HEK293 (cell line): Measurements from ENCODE around the gene WDFY3.

Source experiments
- CTCF ChIA-PET: fragments of 350-600 bp; formaldehyde crosslinking; extraction: SDS; loops from one replicate; lab custom pipeline; 2021; ENCODE audit warnings: antibody characterized with exemption; lab: Yijun Ruan, JAX
- POLR2A ChIA-PET: fragments of 300-600 bp; formaldehyde crosslinking; extraction: SDS; loops from one replicate; lab custom pipeline; 2020; ENCODE audit warnings: antibody characterized with exemption, inconsistent platforms; lab: Yijun Ruan, JAX
- H3K27ac ChIP-seq: fragments of 200-500 bp; sonication (Bioruptor generic); 2 replicates; pipeline ENCODE4 v1.5.1; 2014; ENCODE audit warnings: low read depth, low read length, control low read depth, inconsistent platforms; ENCODE audit errors: extremely low read depth
- H3K36me3 ChIP-seq, 2 experiments: fragments of 200-500 bp in 1 of 2; sonication (Bioruptor generic) in 1 of 2; 1 replicate in 1 of 2; 2 replicates in 1 of 2; pipeline ENCODE4 v1.5.1; 2014 to 2017; ENCODE audit warnings: inconsistent platforms in 2 of 2, low read length in 2 of 2; ENCODE audit not compliant: control insufficient read depth in 2 of 2, insufficient read depth in 1 of 2
- H3K4me1 ChIP-seq: fragments of 200-500 bp; sonication (Bioruptor generic); 2 replicates; pipeline ENCODE4 v1.5.1; 2014; ENCODE audit warnings: mild to moderate bottlenecking, low read length, inconsistent platforms; ENCODE audit not compliant: control insufficient read depth, insufficient read depth
- H3K4me3 ChIP-seq: 2 replicates; pipeline ENCODE4 v1.5.1; 2011; ENCODE audit warnings: low read depth, mild to moderate bottlenecking, control low read depth, low read length, moderate library complexity
- H3K9me3 ChIP-seq: fragments of 200-500 bp; sonication (Bioruptor generic); 2 replicates; pipeline ENCODE4 v1.5.1; 2014; ENCODE audit warnings: low read depth, low read length, inconsistent platforms; ENCODE audit not compliant: control insufficient read depth, insufficient read depth
- MZF1 ChIP-seq: fragments of 450-650 bp; formaldehyde crosslinking; IDR thresholded peaks from 2 replicates; pipeline ENCODE4 v1.5.1; 2017; ENCODE audit warnings: missing biosample characterization, missing genetic modification characterization, borderline replicate concordance
- WT1 ChIP-seq: fragments of 450-650 bp; formaldehyde crosslinking; IDR thresholded peaks from 2 replicates; pipeline ENCODE4 v1.5.1; 2016; ENCODE audit warnings: missing biosample characterization, missing genetic modification characterization
- ZBTB20 ChIP-seq: fragments of 450-650 bp; formaldehyde crosslinking; IDR thresholded peaks from 2 replicates; pipeline ENCODE4 v1.5.1; 2016; ENCODE audit warnings: missing biosample characterization, missing genetic modification characterization
- ZNF248 ChIP-seq: fragments of 450-650 bp; formaldehyde crosslinking; IDR thresholded peaks from 2 replicates; pipeline ENCODE4 v1.5.1; 2017; ENCODE audit warnings: missing biosample characterization, missing genetic modification characterization
- ZNF335 ChIP-seq: fragments of 450-650 bp; formaldehyde crosslinking; conservative IDR thresholded peaks from 2 replicates; pipeline ENCODE4 v1.5.1; 2016; ENCODE audit warnings: missing biosample characterization, missing genetic modification characterization
- ZNF473 ChIP-seq: fragments of 450-650 bp; formaldehyde crosslinking; IDR thresholded peaks from 2 replicates; pipeline ENCODE4 v1.5.1; 2017; ENCODE audit warnings: missing biosample characterization, missing genetic modification characterization
- ZNF48 ChIP-seq: fragments of 450-650 bp; formaldehyde crosslinking; IDR thresholded peaks from 2 replicates; pipeline ENCODE4 v1.5.1; 2016; ENCODE audit warnings: missing biosample characterization, missing genetic modification characterization
- ZNF518A ChIP-seq: fragments of 450-650 bp; formaldehyde crosslinking; conservative IDR thresholded peaks from 2 replicates; pipeline ENCODE4 v1.5.1; 2016; ENCODE audit warnings: low read depth, missing biosample characterization, missing genetic modification characterization
- ZNF521 ChIP-seq: fragments of 450-650 bp; formaldehyde crosslinking; IDR thresholded peaks from 2 replicates; pipeline ENCODE4 v1.5.1; 2017; ENCODE audit warnings: missing biosample characterization, mild to moderate bottlenecking, missing genetic modification characterization
- ZNF658 ChIP-seq: fragments of 450-650 bp; formaldehyde crosslinking; IDR thresholded peaks from 2 replicates; pipeline ENCODE4; 2016; ENCODE audit warnings: missing biosample characterization, missing genetic modification characterization
- ZNF677 ChIP-seq: fragments of 450-650 bp; IDR thresholded peaks from 2 replicates; pipeline ENCODE4 v1.5.0; 2018; ENCODE audit warnings: missing biosample characterization, mild to moderate bottlenecking, missing genetic modification characterization, moderate library complexity
- ZNF692 ChIP-seq: fragments of 450-650 bp; formaldehyde crosslinking; IDR thresholded peaks from 2 replicates; pipeline ENCODE4 v1.5.1; 2016; ENCODE audit warnings: missing biosample characterization, missing genetic modification characterization
- ZNF707 ChIP-seq: fragments of 450-650 bp; formaldehyde crosslinking; IDR thresholded peaks from 2 replicates; pipeline ENCODE4 v1.5.1; 2016; ENCODE audit warnings: missing biosample characterization, missing genetic modification characterization
- ZNF76 ChIP-seq: fragments of 450-650 bp; formaldehyde crosslinking; IDR thresholded peaks from 2 replicates; pipeline ENCODE4; 2016; ENCODE audit warnings: low read depth, missing biosample characterization, missing genetic modification characterization, borderline replicate concordance
- ZNF776 ChIP-seq: fragments of 450-650 bp; formaldehyde crosslinking; IDR thresholded peaks from 2 replicates; pipeline ENCODE4 v1.5.0; 2017; ENCODE audit warnings: missing biosample characterization, missing genetic modification characterization, borderline replicate concordance
- ZSCAN16 ChIP-seq: fragments of 450-650 bp; formaldehyde crosslinking; IDR thresholded peaks from 2 replicates; pipeline ENCODE4 v1.5.1; 2016; ENCODE audit warnings: missing biosample characterization, missing genetic modification characterization
- TF ChIP-seq, protein P1 (sequence below): fragments of 450-650 bp; formaldehyde crosslinking; IDR thresholded peaks from 2 replicates; pipeline ENCODE4 v1.5.1; 2017; ENCODE audit warnings: missing biosample characterization, missing genetic modification characterization
- TF ChIP-seq, protein P2 (sequence below): fragments of 450-650 bp; formaldehyde crosslinking; IDR thresholded peaks from 2 replicates; pipeline ENCODE4 v1.5.1; 2017; ENCODE audit warnings: missing biosample characterization, missing genetic modification characterization
- TF ChIP-seq, protein P3 (sequence below): fragments of 450-650 bp; formaldehyde crosslinking; IDR thresholded peaks from 2 replicates; pipeline ENCODE4 v1.5.1; 2016; ENCODE audit warnings: missing biosample characterization, missing genetic modification characterization

Gene WDFY3

DNA sequence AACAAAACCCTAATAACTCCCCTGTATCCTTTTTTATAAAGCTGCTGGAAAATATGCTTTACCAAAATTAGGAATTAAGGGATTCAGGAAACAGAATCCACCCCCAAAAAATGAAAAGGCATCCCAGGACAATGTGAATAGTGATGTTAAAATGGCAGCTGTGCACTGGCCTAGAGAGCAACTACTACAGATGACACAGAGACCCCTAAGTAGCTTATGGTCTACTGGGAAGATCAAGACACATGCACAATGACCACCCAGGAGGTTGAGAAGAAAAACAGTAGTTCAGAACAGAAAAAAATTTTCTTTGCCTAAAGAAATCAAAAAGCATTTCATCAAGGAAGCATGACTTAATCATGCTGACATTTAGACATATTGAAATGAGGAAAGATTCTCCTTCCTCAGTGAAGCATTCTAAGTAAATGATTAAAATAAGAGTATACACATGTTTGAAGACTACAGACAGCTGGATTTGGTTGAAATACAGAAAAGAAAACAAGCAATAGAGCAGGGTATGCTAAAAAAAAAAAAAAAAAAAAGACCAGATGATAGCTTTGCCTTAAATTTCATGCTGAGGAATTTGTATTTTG is 117.3 kb downstream of the WDFY3 start:
- CTCF ChIA-PET: no interaction called here
- Histone ChIP-seq H3K4me1 (peaks cover 4% of the 10 kb centered on the region), H3K9me3 (no peaks in the 10 kb centered on the region), H3K36me3 (peaks cover 0 to 18% of the 10 kb centered on the region in 2 experiments; a peak in 1 of 3 replicates), H3K4me3 (no peak overlapping the region), H3K27ac (no peak overlapping the region)
- POLR2A ChIA-PET: interaction anchor here (0.7 to 1.9 kb wide), 2 partner anchors 45 to 117 kb away, joined by 5 to 6 read pairs; partner anchors contain the start of gene WDFY3
- TF ChIP-seq ZNF473 (tag by site-specific recombination): no peak
- no peak for TF ChIP-seq ZNF776 (tag by site-specific recombination)
- TF ChIP-seq, protein P1, sequence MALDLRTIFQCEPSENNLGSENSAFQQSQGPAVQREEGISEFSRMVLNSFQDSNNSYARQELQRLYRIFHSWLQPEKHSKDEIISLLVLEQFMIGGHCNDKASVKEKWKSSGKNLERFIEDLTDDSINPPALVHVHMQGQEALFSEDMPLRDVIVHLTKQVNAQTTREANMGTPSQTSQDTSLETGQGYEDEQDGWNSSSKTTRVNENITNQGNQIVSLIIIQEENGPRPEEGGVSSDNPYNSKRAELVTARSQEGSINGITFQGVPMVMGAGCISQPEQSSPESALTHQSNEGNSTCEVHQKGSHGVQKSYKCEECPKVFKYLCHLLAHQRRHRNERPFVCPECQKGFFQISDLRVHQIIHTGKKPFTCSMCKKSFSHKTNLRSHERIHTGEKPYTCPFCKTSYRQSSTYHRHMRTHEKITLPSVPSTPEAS (tag by site-specific recombination): no peak
- no peak for TF ChIP-seq ZNF658 (tag by site-specific recombination)
- no peak for TF ChIP-seq ZBTB20
- TF ChIP-seq ZNF76 (tag by site-specific recombination): no peak
- TF ChIP-seq WT1 (tag by site-specific recombination): no peak
- no peak for TF ChIP-seq ZNF692 (tag by site-specific recombination)
- no peak for TF ChIP-seq ZNF248 (tag by site-specific recombination)
- no peak for TF ChIP-seq MZF1 (tag by site-specific recombination)
- TF ChIP-seq ZNF48: no peak
- no peak for TF ChIP-seq ZSCAN16 (tag by site-specific recombination)
- TF ChIP-seq, protein P2, sequence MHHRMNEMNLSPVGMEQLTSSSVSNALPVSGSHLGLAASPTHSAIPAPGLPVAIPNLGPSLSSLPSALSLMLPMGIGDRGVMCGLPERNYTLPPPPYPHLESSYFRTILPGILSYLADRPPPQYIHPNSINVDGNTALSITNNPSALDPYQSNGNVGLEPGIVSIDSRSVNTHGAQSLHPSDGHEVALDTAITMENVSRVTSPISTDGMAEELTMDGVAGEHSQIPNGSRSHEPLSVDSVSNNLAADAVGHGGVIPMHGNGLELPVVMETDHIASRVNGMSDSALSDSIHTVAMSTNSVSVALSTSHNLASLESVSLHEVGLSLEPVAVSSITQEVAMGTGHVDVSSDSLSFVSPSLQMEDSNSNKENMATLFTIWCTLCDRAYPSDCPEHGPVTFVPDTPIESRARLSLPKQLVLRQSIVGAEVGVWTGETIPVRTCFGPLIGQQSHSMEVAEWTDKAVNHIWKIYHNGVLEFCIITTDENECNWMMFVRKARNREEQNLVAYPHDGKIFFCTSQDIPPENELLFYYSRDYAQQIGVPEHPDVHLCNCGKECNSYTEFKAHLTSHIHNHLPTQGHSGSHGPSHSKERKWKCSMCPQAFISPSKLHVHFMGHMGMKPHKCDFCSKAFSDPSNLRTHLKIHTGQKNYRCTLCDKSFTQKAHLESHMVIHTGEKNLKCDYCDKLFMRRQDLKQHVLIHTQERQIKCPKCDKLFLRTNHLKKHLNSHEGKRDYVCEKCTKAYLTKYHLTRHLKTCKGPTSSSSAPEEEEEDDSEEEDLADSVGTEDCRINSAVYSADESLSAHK (tag by site-specific recombination): no peak
- TF ChIP-seq ZNF335 (tag by site-specific recombination): no peak

- TF ChIP-seq ZNF521: no peak
- TF ChIP-seq ZNF677: no peak
- TF ChIP-seq, protein P3, sequence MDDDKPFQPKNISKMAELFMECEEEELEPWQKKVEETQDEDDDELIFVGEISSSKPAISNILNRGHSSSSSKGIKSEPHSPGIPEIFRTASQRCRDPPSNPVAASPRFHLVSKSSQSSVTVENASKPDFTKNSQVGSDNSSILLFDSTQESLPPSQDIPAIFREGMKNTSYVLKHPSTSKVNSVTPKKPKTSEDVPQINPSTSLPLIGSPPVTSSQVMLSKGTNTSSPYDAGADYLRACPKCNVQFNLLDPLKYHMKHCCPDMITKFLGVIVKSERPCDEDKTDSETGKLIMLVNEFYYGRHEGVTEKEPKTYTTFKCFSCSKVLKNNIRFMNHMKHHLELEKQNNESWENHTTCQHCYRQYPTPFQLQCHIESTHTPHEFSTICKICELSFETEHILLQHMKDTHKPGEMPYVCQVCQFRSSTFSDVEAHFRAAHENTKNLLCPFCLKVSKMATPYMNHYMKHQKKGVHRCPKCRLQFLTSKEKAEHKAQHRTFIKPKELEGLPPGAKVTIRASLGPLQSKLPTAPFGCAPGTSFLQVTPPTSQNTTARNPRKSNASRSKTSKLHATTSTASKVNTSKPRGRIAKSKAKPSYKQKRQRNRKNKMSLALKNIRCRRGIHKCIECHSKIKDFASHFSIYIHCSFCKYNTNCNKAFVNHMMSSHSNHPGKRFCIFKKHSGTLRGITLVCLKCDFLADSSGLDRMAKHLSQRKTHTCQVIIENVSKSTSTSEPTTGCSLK (tag by site-specific recombination): no peak
- no peak for TF ChIP-seq ZNF518A (tag by site-specific recombination)
- TF ChIP-seq ZNF707 (tag by site-specific recombination): no peak
- POLR2A ChIA-PET: interaction anchor here (1.9 kb wide), 1 partner anchor 118 kb away, joined by 5 read pairs; the partner anchor contains the start of gene WDFY3
- Histone ChIP-seq H3K27ac (no peak overlapping the region), H3K36me3 (peaks cover 0 to 18% of the 10 kb centered on the region in 2 experiments; a peak in 1 of 3 replicates), H3K4me3 (no peak overlapping the region), H3K9me3 (no peaks in the 10 kb centered on the region), H3K4me1 (peaks cover 4% of the 10 kb centered on the region)
- CTCF ChIA-PET: no interaction called here
Measured at GRCh38 chr4:84848432-84848831, 118.1 kb downstream of the WDFY3 start.
